Measurements from ENCODE around the gene FBLN1.

DNA sequence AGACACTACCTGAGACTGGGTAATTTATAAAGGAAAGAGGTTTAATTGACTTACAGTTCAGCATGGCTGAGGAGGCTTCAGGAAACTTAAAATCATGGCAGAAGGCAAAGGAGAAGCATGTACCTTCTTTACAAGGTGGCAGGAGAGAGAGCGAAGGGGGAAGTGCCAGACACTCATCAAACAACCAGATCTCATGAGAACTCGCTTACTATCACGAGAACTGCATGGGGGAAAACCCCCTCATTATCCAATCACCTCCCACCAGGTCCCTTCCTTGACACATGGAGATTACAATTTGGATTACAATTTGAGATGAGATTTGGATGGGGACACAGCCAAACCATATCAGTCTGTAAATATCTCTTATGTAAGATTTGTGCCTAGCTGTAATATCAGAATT, 118.0 kb downstream of the FBLN1 start:
- TF ChIP-seq, protein P1, sequence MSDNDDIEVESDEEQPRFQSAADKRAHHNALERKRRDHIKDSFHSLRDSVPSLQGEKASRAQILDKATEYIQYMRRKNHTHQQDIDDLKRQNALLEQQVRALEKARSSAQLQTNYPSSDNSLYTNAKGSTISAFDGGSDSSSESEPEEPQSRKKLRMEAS (CRISPR knock-in tag; IDR thresholded peaks at IDR 0.05): no peak
- TF ChIP-seq, protein P2, sequence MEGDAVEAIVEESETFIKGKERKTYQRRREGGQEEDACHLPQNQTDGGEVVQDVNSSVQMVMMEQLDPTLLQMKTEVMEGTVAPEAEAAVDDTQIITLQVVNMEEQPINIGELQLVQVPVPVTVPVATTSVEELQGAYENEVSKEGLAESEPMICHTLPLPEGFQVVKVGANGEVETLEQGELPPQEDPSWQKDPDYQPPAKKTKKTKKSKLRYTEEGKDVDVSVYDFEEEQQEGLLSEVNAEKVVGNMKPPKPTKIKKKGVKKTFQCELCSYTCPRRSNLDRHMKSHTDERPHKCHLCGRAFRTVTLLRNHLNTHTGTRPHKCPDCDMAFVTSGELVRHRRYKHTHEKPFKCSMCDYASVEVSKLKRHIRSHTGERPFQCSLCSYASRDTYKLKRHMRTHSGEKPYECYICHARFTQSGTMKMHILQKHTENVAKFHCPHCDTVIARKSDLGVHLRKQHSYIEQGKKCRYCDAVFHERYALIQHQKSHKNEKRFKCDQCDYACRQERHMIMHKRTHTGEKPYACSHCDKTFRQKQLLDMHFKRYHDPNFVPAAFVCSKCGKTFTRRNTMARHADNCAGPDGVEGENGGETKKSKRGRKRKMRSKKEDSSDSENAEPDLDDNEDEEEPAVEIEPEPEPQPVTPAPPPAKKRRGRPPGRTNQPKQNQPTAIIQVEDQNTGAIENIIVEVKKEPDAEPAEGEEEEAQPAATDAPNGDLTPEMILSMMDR (IDR thresholded peaks at IDR 0.05): no peak
- TF ChIP-seq RORB (CRISPR knock-in tag; IDR thresholded peaks at IDR 0.05) (no peak), ZNF138 (CRISPR knock-in tag; conservative IDR thresholded peaks at IDR 0.05) (no peak), TEAD4 (CRISPR knock-in tag; IDR thresholded peaks at IDR 0.05) (no peak), SP1 (CRISPR knock-in tag; conservative IDR thresholded peaks at IDR 0.05) (no peak), FOXP1 (CRISPR knock-in tag; IDR thresholded peaks at IDR 0.05; ENCODE audit: borderline replicate concordance) (no peak), KAT7 (CRISPR knock-in tag; IDR thresholded peaks at IDR 0.05; ENCODE audit: borderline replicate concordance) (no peak), ZNF416 (CRISPR knock-in tag; IDR thresholded peaks at IDR 0.05) (no peak)
- TF ChIP-seq, protein P3, sequence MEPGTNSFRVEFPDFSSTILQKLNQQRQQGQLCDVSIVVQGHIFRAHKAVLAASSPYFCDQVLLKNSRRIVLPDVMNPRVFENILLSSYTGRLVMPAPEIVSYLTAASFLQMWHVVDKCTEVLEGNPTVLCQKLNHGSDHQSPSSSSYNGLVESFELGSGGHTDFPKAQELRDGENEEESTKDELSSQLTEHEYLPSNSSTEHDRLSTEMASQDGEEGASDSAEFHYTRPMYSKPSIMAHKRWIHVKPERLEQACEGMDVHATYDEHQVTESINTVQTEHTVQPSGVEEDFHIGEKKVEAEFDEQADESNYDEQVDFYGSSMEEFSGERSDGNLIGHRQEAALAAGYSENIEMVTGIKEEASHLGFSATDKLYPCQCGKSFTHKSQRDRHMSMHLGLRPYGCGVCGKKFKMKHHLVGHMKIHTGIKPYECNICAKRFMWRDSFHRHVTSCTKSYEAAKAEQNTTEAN (CRISPR knock-in tag; IDR thresholded peaks at IDR 0.05): no peak
- TF ChIP-seq, protein P4, sequence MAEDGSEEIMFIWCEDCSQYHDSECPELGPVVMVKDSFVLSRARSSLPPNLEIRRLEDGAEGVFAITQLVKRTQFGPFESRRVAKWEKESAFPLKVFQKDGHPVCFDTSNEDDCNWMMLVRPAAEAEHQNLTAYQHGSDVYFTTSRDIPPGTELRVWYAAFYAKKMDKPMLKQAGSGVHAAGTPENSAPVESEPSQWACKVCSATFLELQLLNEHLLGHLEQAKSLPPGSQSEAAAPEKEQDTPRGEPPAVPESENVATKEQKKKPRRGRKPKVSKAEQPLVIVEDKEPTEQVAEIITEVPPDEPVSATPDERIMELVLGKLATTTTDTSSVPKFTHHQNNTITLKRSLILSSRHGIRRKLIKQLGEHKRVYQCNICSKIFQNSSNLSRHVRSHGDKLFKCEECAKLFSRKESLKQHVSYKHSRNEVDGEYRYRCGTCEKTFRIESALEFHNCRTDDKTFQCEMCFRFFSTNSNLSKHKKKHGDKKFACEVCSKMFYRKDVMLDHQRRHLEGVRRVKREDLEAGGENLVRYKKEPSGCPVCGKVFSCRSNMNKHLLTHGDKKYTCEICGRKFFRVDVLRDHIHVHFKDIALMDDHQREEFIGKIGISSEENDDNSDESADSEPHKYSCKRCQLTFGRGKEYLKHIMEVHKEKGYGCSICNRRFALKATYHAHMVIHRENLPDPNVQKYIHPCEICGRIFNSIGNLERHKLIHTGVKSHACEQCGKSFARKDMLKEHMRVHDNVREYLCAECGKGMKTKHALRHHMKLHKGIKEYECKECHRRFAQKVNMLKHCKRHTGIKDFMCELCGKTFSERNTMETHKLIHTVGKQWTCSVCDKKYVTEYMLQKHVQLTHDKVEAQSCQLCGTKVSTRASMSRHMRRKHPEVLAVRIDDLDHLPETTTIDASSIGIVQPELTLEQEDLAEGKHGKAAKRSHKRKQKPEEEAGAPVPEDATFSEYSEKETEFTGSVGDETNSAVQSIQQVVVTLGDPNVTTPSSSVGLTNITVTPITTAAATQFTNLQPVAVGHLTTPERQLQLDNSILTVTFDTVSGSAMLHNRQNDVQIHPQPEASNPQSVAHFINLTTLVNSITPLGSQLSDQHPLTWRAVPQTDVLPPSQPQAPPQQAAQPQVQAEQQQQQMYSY (CRISPR knock-in tag; IDR thresholded peaks at IDR 0.05): no peak
- TF ChIP-seq, protein P5, sequence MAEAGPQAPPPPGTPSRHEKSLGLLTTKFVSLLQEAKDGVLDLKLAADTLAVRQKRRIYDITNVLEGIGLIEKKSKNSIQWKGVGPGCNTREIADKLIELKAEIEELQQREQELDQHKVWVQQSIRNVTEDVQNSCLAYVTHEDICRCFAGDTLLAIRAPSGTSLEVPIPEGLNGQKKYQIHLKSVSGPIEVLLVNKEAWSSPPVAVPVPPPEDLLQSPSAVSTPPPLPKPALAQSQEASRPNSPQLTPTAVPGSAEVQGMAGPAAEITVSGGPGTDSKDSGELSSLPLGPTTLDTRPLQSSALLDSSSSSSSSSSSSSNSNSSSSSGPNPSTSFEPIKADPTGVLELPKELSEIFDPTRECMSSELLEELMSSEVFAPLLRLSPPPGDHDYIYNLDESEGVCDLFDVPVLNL (CRISPR knock-in tag; IDR thresholded peaks at IDR 0.05; ENCODE audit: borderline replicate concordance, low read depth): no peak
- TF ChIP-seq, protein P6, sequence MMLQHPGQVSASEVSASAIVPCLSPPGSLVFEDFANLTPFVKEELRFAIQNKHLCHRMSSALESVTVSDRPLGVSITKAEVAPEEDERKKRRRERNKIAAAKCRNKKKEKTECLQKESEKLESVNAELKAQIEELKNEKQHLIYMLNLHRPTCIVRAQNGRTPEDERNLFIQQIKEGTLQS (CRISPR knock-in tag; conservative IDR thresholded peaks at IDR 0.05): no peak
- TF ChIP-seq, protein P7, sequence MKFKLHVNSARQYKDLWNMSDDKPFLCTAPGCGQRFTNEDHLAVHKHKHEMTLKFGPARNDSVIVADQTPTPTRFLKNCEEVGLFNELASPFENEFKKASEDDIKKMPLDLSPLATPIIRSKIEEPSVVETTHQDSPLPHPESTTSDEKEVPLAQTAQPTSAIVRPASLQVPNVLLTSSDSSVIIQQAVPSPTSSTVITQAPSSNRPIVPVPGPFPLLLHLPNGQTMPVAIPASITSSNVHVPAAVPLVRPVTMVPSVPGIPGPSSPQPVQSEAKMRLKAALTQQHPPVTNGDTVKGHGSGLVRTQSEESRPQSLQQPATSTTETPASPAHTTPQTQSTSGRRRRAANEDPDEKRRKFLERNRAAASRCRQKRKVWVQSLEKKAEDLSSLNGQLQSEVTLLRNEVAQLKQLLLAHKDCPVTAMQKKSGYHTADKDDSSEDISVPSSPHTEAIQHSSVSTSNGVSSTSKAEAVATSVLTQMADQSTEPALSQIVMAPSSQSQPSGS (CRISPR knock-in tag; IDR thresholded peaks at IDR 0.05; ENCODE audit: borderline replicate concordance, low read depth): no peak
